Measurements from ENCODE around the gene DCN. TPM values are rescaled to one million over a fixed set of nuclear protein-coding genes. Genes with fewer than 3 reads are reported as not detected.

DCN gene
- total RNA-seq, 1 donor = 1,400 TPM

GRCh38 chr12:91179966-91180561 is 2.6 kb downstream of the DCN start:
- H3K36me3 ChIP-seq (ENCODE audit: insufficient read depth, low read length) = peaks cover 5% of the 10 kb centered on the region
- H3K9me3 ChIP-seq (ENCODE audit: low read depth, low read length) = no peaks in the 10 kb centered on the region
- peak overlapping the region; percentile 73 for H3K4me3 ChIP-seq (ENCODE audit: insufficient read depth, low read length)
- no peak for DNase-seq (ENCODE audit: insufficient read length, low spot score, missing footprints)
- peaks cover 57% of the 10 kb centered on the region for H3K4me1 ChIP-seq (ENCODE audit: insufficient read depth, low read length)
- no peaks in the 10 kb centered on the region for H3K27me3 ChIP-seq (ENCODE audit: insufficient read depth, low read length)
- TF ChIP-seq CTCF (IDR thresholded peaks at IDR 0.05; ENCODE audit: extremely low read depth, low read depth, low read length) = no peak
- H3K4me2 ChIP-seq (ENCODE audit: insufficient read depth, low read length) = peak overlapping the region; percentile 76
- peak overlapping the region; percentile 70 for H3K27ac ChIP-seq (ENCODE audit: low read depth, low read length)
- H2AFZ ChIP-seq (ENCODE audit: low read length) = peak overlapping the region; percentile 1
- peaks cover 40% of the 10 kb centered on the region for H3K79me2 ChIP-seq (ENCODE audit: insufficient read depth, low read length)
- H4K20me1 ChIP-seq (ENCODE audit: insufficient read depth, low read length) = no peaks in the 10 kb centered on the region

- H3K79me2 ChIP-seq (ENCODE audit: insufficient read depth, low read length) = peaks cover 42% of the 10 kb centered on the region
These were observed 3.3 kb downstream of the DCN start for GRCh38 chr12:91179315-91179714.

GRCh38 chr12:91178781-91179180 is 3.8 kb downstream of the DCN start:
- DNase-seq (ENCODE audit: insufficient read length, low spot score, missing footprints) = no peak
- peak overlapping the region; percentile 73 for H3K4me3 ChIP-seq (ENCODE audit: insufficient read depth, low read length)
- H3K4me2 ChIP-seq (ENCODE audit: insufficient read depth, low read length) = peak overlapping the region; percentile 76
- no peaks in the 10 kb centered on the region for H4K20me1 ChIP-seq (ENCODE audit: insufficient read depth, low read length)
- peak overlapping the region; percentile 78 for H2AFZ ChIP-seq (ENCODE audit: low read length)
- H3K36me3 ChIP-seq (ENCODE audit: insufficient read depth, low read length) = peaks cover 5% of the 10 kb centered on the region
- H3K9me3 ChIP-seq (ENCODE audit: low read depth, low read length) = no peaks in the 10 kb centered on the region
- H3K27ac ChIP-seq (ENCODE audit: low read depth, low read length) = peak overlapping the region; percentile 70
- H3K27me3 ChIP-seq (ENCODE audit: insufficient read depth, low read length) = no peaks in the 10 kb centered on the region
- peaks cover 53% of the 10 kb centered on the region for H3K4me1 ChIP-seq (ENCODE audit: insufficient read depth, low read length)
- H3K79me2 ChIP-seq (ENCODE audit: insufficient read depth, low read length) = peaks cover 42% of the 10 kb centered on the region
- TF ChIP-seq CTCF (IDR thresholded peaks at IDR 0.05; ENCODE audit: extremely low read depth, low read depth, low read length) = no peak

More at GRCh38 chr12:91179315-91179714, 3.3 kb downstream of the DCN start:
- DNase-seq (ENCODE audit: insufficient read length, low spot score, missing footprints) = no peak
- TF ChIP-seq CTCF (IDR thresholded peaks at IDR 0.05; ENCODE audit: extremely low read depth, low read depth, low read length) = no peak
- H2AFZ ChIP-seq (ENCODE audit: low read length) = peak overlapping the region; percentile 50
- H3K9me3 ChIP-seq (ENCODE audit: low read depth, low read length) = no peaks in the 10 kb centered on the region
- peaks cover 57% of the 10 kb centered on the region for H3K4me1 ChIP-seq (ENCODE audit: insufficient read depth, low read length)
- no peaks in the 10 kb centered on the region for H3K27me3 ChIP-seq (ENCODE audit: insufficient read depth, low read length)
- peak overlapping the region; percentile 76 for H3K4me2 ChIP-seq (ENCODE audit: insufficient read depth, low read length)
- peaks cover 5% of the 10 kb centered on the region for H3K36me3 ChIP-seq (ENCODE audit: insufficient read depth, low read length)
- H4K20me1 ChIP-seq (ENCODE audit: insufficient read depth, low read length) = no peaks in the 10 kb centered on the region
- H3K4me3 ChIP-seq (ENCODE audit: insufficient read depth, low read length) = peak overlapping the region; percentile 73
- peak overlapping the region; percentile 70 for H3K27ac ChIP-seq (ENCODE audit: low read depth, low read length)

GRCh38 chr12:91178139-91178561 is 4.5 kb downstream of the DCN start:
- TF ChIP-seq CTCF (IDR thresholded peaks at IDR 0.05; ENCODE audit: extremely low read depth, low read depth, low read length) = peak; percentile 62
- DNase-seq (ENCODE audit: insufficient read length, low spot score, missing footprints) = no peak
- H3K79me2 ChIP-seq (ENCODE audit: insufficient read depth, low read length) = peaks cover 47% of the 10 kb centered on the region
- no peaks in the 10 kb centered on the region for H4K20me1 ChIP-seq (ENCODE audit: insufficient read depth, low read length)
- H3K4me2 ChIP-seq (ENCODE audit: insufficient read depth, low read length) = peak overlapping the region; percentile 76
- H3K4me1 ChIP-seq (ENCODE audit: insufficient read depth, low read length) = peaks cover 51% of the 10 kb centered on the region
- no peaks in the 10 kb centered on the region for H3K9me3 ChIP-seq (ENCODE audit: low read depth, low read length)
- no peaks in the 10 kb centered on the region for H3K27me3 ChIP-seq (ENCODE audit: insufficient read depth, low read length)
- peak overlapping the region; percentile 78 for H2AFZ ChIP-seq (ENCODE audit: low read length)
- H3K36me3 ChIP-seq (ENCODE audit: insufficient read depth, low read length) = peaks cover 10% of the 10 kb centered on the region
- H3K4me3 ChIP-seq (ENCODE audit: insufficient read depth, low read length) = peak overlapping the region; percentile 73
- peak overlapping the region; percentile 70 for H3K27ac ChIP-seq (ENCODE audit: low read depth, low read length)

Measured in osteoblast (primary cell).